GM12878 (cell line): Measurements from ENCODE around the gene ABCB8. TPM values are rescaled to one million over a fixed set of nuclear protein-coding genes. Genes with fewer than 3 reads are reported as not detected.

Source experiments
- CTCF ChIP-seq, 3 experiments: IDR thresholded peaks in 2 of 3; conservative IDR thresholded peaks in 1 of 3; 2 replicates each; pipeline ENCODE4 v1.5.1; 2011; ENCODE audit warnings: low read depth in 3 of 3, low read length in 3 of 3, mild to moderate bottlenecking in 3 of 3, control low read depth in 2 of 3, moderate library complexity in 2 of 3, inconsistent platforms in 1 of 3, mixed read lengths in 1 of 3; ENCODE audit not compliant: control insufficient read depth in 2 of 3, insufficient read depth in 1 of 3; ENCODE audit errors: extremely low read depth in 1 of 3
- CUX1 ChIP-seq: IDR thresholded peaks from 2 replicates; pipeline ENCODE4 v1.6.1; 2012; ENCODE audit warnings: improper control_type of control experiment, low read depth, low read length; ENCODE audit not compliant: insufficient replicate concordance
- EED ChIP-seq: sonication (generic); IDR thresholded peaks from 2 replicates; pipeline ENCODE4 v1.6.1; 2016; ENCODE audit warnings: antibody characterized with exemption, low read depth
- GATAD2B ChIP-seq: fragments of 450-650 bp; conservative IDR thresholded peaks from 2 replicates; pipeline ENCODE4 v1.6.1; 2017; ENCODE audit warnings: low read depth, mild to moderate bottlenecking, moderate library complexity
- IRF4 ChIP-seq: IDR thresholded peaks from 2 replicates; pipeline ENCODE4 v1.6.1; 2011; ENCODE audit warnings: low read depth, low read length
- MTA3 ChIP-seq: IDR thresholded peaks from 2 replicates; pipeline ENCODE4 v1.6.1; 2012; ENCODE audit warnings: low read length, inconsistent platforms, borderline replicate concordance
- NBN ChIP-seq: fragments of 450-650 bp; IDR thresholded peaks from 2 replicates; pipeline ENCODE4 v1.6.1; 2016
- NKRF ChIP-seq: fragments of 450-650 bp; conservative IDR thresholded peaks from 2 replicates; pipeline ENCODE4 v1.6.1; 2017; ENCODE audit warnings: mild to moderate bottlenecking, moderate library complexity
- SMAD1 ChIP-seq: fragments of 450-650 bp; IDR thresholded peaks from 2 replicates; pipeline ENCODE4 v1.6.1; 2018; ENCODE audit warnings: mild to moderate bottlenecking, low read depth; ENCODE audit not compliant: partially characterized antibody
- SMARCA5 ChIP-seq: fragments of 450-650 bp; IDR thresholded peaks from 2 replicates; pipeline ENCODE4 v1.6.1; 2017; ENCODE audit warnings: mild to moderate bottlenecking
- SMC3 ChIP-seq: IDR thresholded peaks from 2 replicates; pipeline ENCODE4 v1.6.1; 2011; ENCODE audit warnings: low read length, improper control_type of control experiment, borderline replicate concordance
- SPI1 ChIP-seq: IDR thresholded peaks from 2 replicates; pipeline ENCODE4 v1.6.1; 2011; ENCODE audit warnings: low read depth, mild to moderate bottlenecking, low read length, moderate library complexity, borderline replicate concordance; ENCODE audit not compliant: insufficient read depth
- SREBF1 ChIP-seq: IDR thresholded peaks from 2 replicates; pipeline ENCODE4 v1.6.1; 2012; ENCODE audit warnings: mild to moderate bottlenecking, low read length
- YBX1 ChIP-seq: fragments of 450-650 bp; IDR thresholded peaks from 2 replicates; pipeline ENCODE4 v1.6.1; 2016; ENCODE audit warnings: antibody characterized with exemption
- YY1 ChIP-seq: IDR thresholded peaks from 2 replicates; pipeline ENCODE4 v1.6.1; 2011; ENCODE audit warnings: low read depth, mild to moderate bottlenecking, low read length
- ZBTB11 ChIP-seq: fragments of 450-650 bp; formaldehyde crosslinking; IDR thresholded peaks from 2 replicates; pipeline ENCODE4 v1.5.0; 2022; ENCODE audit warnings: mild to moderate bottlenecking, missing genetic modification characterization
- ZNF24 ChIP-seq: fragments of 450-650 bp; IDR thresholded peaks from 2 replicates; pipeline ENCODE4 v1.6.1; 2017; ENCODE audit warnings: antibody characterized with exemption, mild to moderate bottlenecking
- polyA plus RNA-seq, 11 experiments: library from polyadenylated mRNA; depleted of rRNA in 4 of 11; unstranded in 6 of 11; stranded (reverse) in 5 of 11; fragments of >200 nt; fragmentation: Nextera tagmentation in 4 of 11; fragmentation: Illumina TruSeq in 1 of 11; extraction: Ambion mirVana in 4 of 11; extraction: Trizol in 1 of 11; gene quantifications; 1 replicate in 1 of 11; 2 replicates in 10 of 11; pipeline versions ENCODE4 v1.2.1 to v1.2.3, GENCODE V29; 2011 to 2016; ENCODE audit warnings: inconsistent platforms in 2 of 11, missing spikeins in 2 of 11, low read depth in 1 of 11
- total RNA-seq, 4 experiments: library from RNA; depleted of rRNA in 3 of 4; stranded (reverse); fragments of >200 nt in 3 of 4; fragmentation: Illumina TruSeq in 1 of 4; extraction: Trizol in 1 of 4; gene quantifications; 2 replicates each; pipeline versions ENCODE4 v1.2.1 to v1.2.3, GENCODE V29; 2013 to 2021

ABCB8 gene
- total and polyA plus RNA-seq, 10 of the 15 experiments (the other 5 are each of a cell fraction or from before 2014, with no cell fraction given), result 0.77 to 34.8 (median 18.9) TPM

- TF ChIP-seq ZBTB11 (CRISPR knock-in tag), result no peak
- peak; percentile 15; the same call in 1 of the 2 replicates for TF ChIP-seq SMC3
- TF ChIP-seq NBN, result peak; percentile 75
- 0 out of 2 replicates have a peak, but pooled peaks have one; percentile 10 for TF ChIP-seq NKRF
- peak; percentile 11 for TF ChIP-seq YY1
- TF ChIP-seq CUX1, result no peak
- TF ChIP-seq SREBF1, result no peak
- no peak for TF ChIP-seq ZNF24
- TF ChIP-seq SMAD1, result no peak
- TF ChIP-seq CTCF (IDR thresholded peaks at IDR 0.05 in 2 of 3, conservative IDR thresholded peaks at IDR 0.05 in 1 of 3; ENCODE audit: control insufficient read depth in 2 of 3, extremely low read depth in 1 of 3, insufficient read depth in 1 of 3, low read depth in 3 of 3, low read length in 3 of 3), result peak; percentile 30 to 64 (median 43)
- 0 out of 2 replicates have a peak, but pooled peaks have one; percentile 19 for TF ChIP-seq GATAD2B
- TF ChIP-seq EED, result no peak; the same call in 1 of the 2 replicates
- TF ChIP-seq YBX1, result no peak
- TF ChIP-seq SPI1, result 0 out of 2 replicates have a peak, but pooled peaks have one; percentile 3
- TF ChIP-seq MTA3, result no peak
- TF ChIP-seq IRF4, result no peak
- no peak; the same call in 1 of the 2 replicates for TF ChIP-seq SMARCA5
Measured at GRCh38 chr7:151059367-151060112, 31.3 kb downstream of the ABCB8 start, which contains the start of gene SLC4A2 (continued).
